Measurements from ENCODE around the gene EIF4EBP2.

EIF4EBP2 gene, protein sequence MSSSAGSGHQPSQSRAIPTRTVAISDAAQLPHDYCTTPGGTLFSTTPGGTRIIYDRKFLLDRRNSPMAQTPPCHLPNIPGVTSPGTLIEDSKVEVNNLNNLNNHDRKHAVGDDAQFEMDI

GRCh38 chr10:70404036-70404786 lies at the start of gene EIF4EBP2:
Gene EIF4EBP2 (plus strand): TSS chr10:70404145. CDS start chr10:70404402, 257 bp downstream.
- no peak for FAIRE-seq
- peak; percentile 92 for DNase-seq (ENCODE audit: insufficient read length, low spot score)

GRCh38 chr10:70354556-70354955 lies 49.4 kb upstream of the EIF4EBP2 start:
- FAIRE-seq (no peak), DNase-seq (ENCODE audit: insufficient read length, low spot score) (no peak)

DNA sequence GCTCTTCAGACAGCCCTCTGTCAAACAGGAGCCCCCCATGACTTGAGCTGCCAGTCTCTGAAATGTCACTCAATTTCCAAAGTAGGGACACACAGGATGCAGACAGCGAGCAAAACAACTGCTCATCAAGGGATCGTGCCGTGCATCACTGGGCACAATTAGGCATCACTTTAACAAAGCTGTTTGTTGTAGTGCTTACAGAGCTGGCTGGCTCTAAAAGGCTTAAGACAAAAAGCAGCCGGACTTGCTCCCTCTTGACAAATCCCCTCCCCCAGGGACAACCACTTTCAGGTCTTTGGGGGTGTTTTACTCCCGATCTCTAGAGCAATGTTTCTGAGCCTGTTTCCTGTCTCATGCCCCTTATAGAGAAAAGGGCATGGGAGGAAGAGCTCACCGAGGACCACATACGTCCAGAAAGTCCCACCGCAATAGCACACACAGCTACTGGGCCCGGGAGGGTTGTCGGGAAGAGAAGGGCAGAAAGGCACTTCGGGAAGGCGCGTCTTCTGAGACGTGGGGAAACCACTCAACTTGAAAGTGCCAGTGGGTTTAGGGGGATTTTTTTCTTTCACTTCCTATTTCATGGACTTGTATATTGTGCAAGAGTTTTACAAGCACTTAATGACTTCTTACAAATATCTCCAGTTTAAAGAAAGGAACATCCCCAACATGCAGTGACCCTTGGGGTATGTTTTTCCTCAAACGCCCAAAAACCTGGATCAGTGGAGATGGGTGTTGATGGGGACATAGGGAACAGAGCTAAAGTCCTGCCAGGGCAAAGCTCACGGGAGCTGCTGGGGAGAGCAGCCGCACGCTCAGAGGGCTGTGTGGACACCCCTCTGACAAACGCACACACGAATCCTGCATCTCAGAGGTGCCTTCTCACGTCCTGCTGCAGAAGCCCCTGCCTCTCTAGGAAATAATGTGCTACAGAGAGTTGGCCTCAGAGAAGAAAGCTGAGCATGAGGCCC lies 48.6 kb upstream of the EIF4EBP2 start:
- no peak for DNase-seq (ENCODE audit: insufficient read length, low spot score)
- no peak for FAIRE-seq

GRCh38 chr10:70357565-70357964 lies 46.4 kb upstream of the EIF4EBP2 start:
- DNase-seq (ENCODE audit: insufficient read length, low spot score) (no peak), FAIRE-seq (no peak)

GRCh38 chr10:70358446-70358845 lies 45.5 kb upstream of the EIF4EBP2 start:
- no peak for DNase-seq (ENCODE audit: insufficient read length, low spot score)
- FAIRE-seq, result no peak

DNA sequence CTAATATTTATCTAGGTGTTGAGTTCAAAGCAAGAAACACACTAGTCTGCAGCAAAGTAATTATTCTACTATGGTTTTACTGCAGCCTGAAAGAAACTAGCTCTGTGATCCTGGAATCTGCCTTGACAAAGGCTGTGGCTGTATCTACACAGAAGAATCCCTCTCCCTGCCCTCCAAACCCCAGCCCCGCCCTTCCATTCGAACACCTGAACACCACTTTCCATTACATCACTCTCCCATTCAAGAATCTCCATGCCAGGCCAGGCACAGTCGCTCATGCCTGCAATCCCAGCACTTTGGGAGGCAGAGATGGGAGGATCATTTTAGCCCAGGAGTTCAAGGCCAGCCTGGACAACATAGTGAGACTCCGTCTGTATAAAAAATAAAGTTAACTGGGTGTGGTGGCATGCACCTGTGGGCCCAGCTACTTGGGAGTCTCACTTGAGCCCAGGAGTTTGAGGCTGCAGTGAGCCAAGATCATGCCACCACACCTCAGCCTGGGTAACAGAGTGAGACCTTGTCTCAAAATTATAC lies 44.9 kb upstream of the EIF4EBP2 start:
- DNase-seq (ENCODE audit: insufficient read length, low spot score) (no peak), FAIRE-seq (no peak)

DNA sequence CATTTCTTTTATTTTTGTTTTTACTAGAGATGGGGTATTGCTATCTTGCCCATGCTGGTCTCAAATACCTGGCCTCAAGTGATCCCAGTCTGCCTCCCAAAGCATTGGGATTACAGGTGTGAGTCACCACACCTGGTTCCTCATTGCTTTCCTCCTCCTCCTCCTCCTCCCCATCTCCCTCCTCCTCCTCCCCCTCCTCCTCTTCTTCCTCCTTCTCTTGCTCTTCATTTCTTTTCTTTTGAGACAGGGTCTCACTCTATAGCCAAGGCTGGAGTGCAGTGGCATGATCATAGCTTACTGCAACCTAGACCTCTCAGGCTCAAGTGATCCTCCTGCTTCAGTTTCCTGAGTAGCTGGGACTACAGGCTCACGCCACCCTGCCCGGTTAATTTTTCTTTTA lies 43.7 kb upstream of the EIF4EBP2 start:
- DNase-seq (ENCODE audit: insufficient read length, low spot score) (no peak), FAIRE-seq (no peak)

- DNase-seq (ENCODE audit: insufficient read length, low spot score) (no peak), FAIRE-seq (no peak)
Observed at GRCh38 chr10:70362328-70362727, 41.6 kb upstream of the EIF4EBP2 start.

GRCh38 chr10:70363292-70363691 lies 40.7 kb upstream of the EIF4EBP2 start:
- FAIRE-seq, result no peak
- DNase-seq (ENCODE audit: insufficient read length, low spot score), result no peak

- DNase-seq (ENCODE audit: insufficient read length, low spot score) (peak; percentile 89), FAIRE-seq (peak; percentile 57)
Observed at GRCh38 chr10:70363971-70364771, 39.8 kb upstream of the EIF4EBP2 start.

- FAIRE-seq, result no peak
- no peak for DNase-seq (ENCODE audit: insufficient read length, low spot score)
Observed at GRCh38 chr10:70364772-70365091, 39.2 kb upstream of the EIF4EBP2 start.

DNA sequence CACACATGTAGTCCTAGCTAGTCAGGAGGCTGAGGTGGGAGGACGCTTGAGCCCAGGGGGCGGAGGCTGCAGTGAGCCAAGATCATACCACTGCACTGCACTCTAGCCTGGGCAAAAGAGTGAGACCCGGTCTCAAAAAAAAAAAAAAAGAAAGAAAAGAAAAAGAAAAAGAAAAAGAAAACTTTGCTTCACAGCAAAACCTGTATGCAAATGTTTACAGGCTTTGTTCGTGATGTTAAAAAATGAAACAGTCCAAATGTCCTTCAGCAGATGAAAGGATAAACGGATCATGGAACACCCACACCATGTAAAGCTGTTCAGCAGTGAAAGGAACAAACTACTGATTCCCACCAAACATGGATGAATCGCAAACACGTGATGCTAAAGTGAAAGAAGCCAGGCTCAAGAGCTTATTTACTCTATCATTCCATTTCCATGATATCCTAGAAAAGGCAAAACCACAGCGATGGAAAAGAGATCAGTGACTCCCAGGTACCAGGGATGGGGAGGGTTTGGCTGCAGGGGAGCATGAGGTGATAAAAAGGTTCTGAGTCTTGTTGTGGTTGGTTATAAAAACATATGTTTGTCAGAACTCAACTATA lies 36.6 kb upstream of the EIF4EBP2 start:
- DNase-seq (ENCODE audit: insufficient read length, low spot score) (no peak), FAIRE-seq (no peak)

DNA sequence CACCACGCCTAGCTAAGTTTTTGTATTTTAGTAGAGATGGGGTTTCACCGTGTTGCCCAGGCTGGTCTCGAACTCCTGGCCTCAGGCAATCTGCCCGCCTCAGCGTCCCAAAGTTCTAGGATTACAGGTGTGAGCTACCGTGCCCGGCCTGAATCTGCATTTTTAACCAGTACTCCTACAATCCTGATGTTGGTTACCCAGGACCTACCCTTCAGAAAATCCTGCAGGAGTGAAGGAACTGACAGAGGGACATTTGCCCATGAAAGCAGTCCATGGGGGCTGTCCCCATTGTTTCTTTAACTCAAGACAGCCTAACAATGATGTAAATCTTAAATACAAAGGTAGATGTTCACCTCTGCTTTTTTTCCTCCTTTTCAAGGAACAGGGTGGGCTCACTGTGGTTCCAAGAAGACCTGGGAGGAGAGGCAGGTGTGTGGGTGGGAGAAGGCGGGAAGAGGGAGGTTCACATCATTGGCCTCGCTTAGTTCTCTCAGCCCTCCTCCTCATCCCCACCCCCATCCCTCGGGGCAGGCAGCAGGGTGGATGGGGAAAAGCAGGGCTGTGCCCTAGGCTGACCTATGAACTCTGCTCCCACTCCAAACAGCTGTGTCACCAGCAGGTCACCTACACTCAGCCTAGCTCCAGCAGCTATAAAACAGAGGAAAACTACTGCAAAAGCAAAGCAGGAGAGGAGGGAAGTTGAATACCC lies 35.0 kb upstream of the EIF4EBP2 start:
- no peak for FAIRE-seq
- DNase-seq (ENCODE audit: insufficient read length, low spot score), result no peak

- FAIRE-seq (no peak), DNase-seq (ENCODE audit: insufficient read length, low spot score) (no peak)
Observed at GRCh38 chr10:70369498-70370018, 34.4 kb upstream of the EIF4EBP2 start.

GRCh38 chr10:70370766-70371165 lies 33.2 kb upstream of the EIF4EBP2 start:
- DNase-seq (ENCODE audit: insufficient read length, low spot score) (no peak), FAIRE-seq (no peak)

GRCh38 chr10:70371846-70372245 lies 32.1 kb upstream of the EIF4EBP2 start:
- FAIRE-seq, result no peak
- no peak for DNase-seq (ENCODE audit: insufficient read length, low spot score)

DNA sequence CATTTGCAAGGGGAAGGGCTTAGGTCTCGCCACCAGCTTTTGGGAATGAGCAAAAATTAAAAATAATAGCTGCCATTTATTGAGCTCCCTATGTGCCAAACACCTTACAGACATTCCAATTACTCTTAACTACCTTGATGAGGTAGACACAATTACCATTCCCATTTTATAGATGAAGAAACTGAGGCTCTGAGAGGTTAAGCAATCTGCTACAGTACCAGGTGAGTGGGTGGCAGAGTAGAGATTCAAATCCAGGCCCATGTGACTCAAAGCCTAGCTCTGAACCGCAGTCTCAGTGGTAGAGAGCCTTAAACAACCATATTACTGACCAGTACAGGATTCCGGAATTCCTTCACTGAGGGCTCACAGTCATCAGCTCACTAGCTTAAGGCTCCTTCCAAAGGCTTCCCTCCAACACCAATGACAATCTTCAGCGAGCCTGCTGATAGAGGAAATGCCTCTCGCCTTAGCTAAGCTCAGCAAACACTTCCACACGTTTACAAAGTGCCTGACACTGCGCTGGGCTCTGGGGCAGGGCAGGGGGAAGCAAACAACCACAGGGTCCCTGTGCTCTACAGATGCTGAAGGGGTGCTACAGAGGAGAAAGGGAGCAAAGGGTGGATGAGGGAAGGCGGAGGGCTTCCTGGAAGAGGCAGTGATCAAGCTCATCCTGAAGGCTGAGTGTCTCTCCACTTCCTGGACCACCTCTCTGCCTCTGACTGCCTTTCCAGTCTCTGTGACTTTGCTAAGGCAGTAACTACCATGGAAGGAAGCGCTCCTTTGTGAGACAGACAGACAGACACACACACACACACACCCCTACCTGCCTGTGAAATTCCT lies 28.9 kb upstream of the EIF4EBP2 start:
- no peak for DNase-seq (ENCODE audit: insufficient read length, low spot score)
- FAIRE-seq, result no peak
